ENCODE measurements around the gene CABP1. TPM values are rescaled to one million over a fixed set of nuclear protein-coding genes. Genes with fewer than 3 reads are reported as not detected.
"Not testable (repeated sequence)": the region's sequence is repeated elsewhere in the genome, so short reads cannot be mapped to it uniquely, and the experiment has no call there.

CABP1 gene
- total RNA-seq, 1 experiment from 2014 or later = not detected

GRCh38 chr12:120610560-120610959, 29.9 kb upstream of the CABP1 start:
- Histone ChIP-seq H3K4me1 (replicated peaks; ENCODE audit: insufficient read depth) (no peaks in the 10 kb centered on the region), H3K27ac (no peak overlapping the region), H3K9me3 (ENCODE audit: insufficient read depth, low read depth) (no peaks in the 10 kb centered on the region), H3F3A (ENCODE audit: insufficient read depth, low read depth) (no peaks in the 10 kb centered on the region), H3K27me3 (ENCODE audit: insufficient read depth, low read depth) (no peaks in the 10 kb centered on the region), H3K4me2 (no peak overlapping the region), H3K9me2 (ENCODE audit: insufficient read depth) (no peaks in the 10 kb centered on the region), H4K20me1 (ENCODE audit: insufficient read depth) (no peaks in the 10 kb centered on the region), H3K4me3 (no peak overlapping the region), H3K79me2 (ENCODE audit: low read depth) (no peaks in the 10 kb centered on the region), H3K36me3 (ENCODE audit: low read depth) (no peaks in the 10 kb centered on the region), H2AFZ (no peak overlapping the region)
- BruUV-seq (replicated peaks) = no TSS peak
- CTCF ChIA-PET = no interaction called here
- intact Hi-C loops (cut with micrococcal nuclease; ENCODE audit: unreplicated experiment) = no loop called here
- DNase-seq = no peak
- TF ChIP-seq, protein P1, sequence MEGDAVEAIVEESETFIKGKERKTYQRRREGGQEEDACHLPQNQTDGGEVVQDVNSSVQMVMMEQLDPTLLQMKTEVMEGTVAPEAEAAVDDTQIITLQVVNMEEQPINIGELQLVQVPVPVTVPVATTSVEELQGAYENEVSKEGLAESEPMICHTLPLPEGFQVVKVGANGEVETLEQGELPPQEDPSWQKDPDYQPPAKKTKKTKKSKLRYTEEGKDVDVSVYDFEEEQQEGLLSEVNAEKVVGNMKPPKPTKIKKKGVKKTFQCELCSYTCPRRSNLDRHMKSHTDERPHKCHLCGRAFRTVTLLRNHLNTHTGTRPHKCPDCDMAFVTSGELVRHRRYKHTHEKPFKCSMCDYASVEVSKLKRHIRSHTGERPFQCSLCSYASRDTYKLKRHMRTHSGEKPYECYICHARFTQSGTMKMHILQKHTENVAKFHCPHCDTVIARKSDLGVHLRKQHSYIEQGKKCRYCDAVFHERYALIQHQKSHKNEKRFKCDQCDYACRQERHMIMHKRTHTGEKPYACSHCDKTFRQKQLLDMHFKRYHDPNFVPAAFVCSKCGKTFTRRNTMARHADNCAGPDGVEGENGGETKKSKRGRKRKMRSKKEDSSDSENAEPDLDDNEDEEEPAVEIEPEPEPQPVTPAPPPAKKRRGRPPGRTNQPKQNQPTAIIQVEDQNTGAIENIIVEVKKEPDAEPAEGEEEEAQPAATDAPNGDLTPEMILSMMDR (conservative IDR thresholded peaks at IDR 0.05) = no peak
- no peak for TF ChIP-seq EZH2 (IDR thresholded peaks at IDR 0.05; ENCODE audit: low read depth)
- POLR2A ChIA-PET (ENCODE audit: unreplicated experiment) = no interaction called here

DNA sequence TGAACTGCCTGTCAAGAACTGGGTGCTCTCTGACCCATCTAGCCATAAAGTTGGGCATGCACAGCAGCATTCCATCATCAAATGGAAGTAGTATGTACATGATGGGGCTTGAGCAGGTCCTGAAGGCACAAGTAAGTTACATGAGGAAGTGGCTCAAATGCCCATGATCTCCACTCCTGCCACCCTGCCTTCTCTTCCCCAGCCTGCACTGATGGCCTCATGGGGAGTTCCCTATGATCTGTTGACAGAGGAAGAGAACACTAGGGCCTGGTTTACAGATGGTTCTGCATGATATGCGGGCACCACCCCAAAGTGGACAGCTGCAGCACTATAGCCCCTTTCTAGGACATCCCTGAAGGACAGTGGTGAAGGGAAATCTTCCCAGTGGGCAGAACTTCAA, 28.9 kb upstream of the CABP1 start:
- H3K36me3 ChIP-seq (ENCODE audit: low read depth); H3K9me2 ChIP-seq (ENCODE audit: insufficient read depth); H3K9me3 ChIP-seq (ENCODE audit: insufficient read depth, low read depth); H2AFZ ChIP-seq; H3K27me3 ChIP-seq (ENCODE audit: insufficient read depth, low read depth); H3K27ac ChIP-seq; H3K4me1 ChIP-seq (replicated peaks; ENCODE audit: insufficient read depth); POLR2A ChIA-PET (ENCODE audit: unreplicated experiment); CTCF ChIA-PET; H4K20me1 ChIP-seq (ENCODE audit: insufficient read depth); H3K4me2 ChIP-seq; H3K79me2 ChIP-seq (ENCODE audit: low read depth); BruUV-seq (replicated peaks); H3F3A ChIP-seq (ENCODE audit: insufficient read depth, low read depth); DNase-seq; H3K4me3 ChIP-seq; intact Hi-C loops (cut with micrococcal nuclease; ENCODE audit: unreplicated experiment): not testable (repeated sequence)

DNA sequence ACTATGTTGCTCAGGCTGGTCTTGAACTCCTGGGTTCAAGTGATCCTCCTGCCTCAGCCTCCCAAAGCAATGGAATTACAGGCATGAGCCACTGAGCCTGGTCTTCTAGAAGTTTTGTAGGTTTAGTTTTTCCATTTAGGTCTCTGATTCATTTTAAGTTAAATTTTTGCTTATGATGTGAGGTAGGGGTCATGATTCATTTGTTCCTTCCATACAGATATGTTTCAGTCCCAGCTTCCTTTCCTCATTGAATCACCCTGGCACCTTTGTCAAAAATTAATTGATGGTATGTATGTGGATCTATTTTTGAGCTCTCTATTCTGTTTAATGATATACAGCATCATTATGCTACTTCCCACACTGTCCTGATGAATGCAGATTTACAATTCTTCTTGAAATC, 25.6 kb upstream of the CABP1 start:
- H3K4me3 ChIP-seq = no peak overlapping the region
- no peaks in the 10 kb centered on the region for H3K9me3 ChIP-seq (ENCODE audit: insufficient read depth, low read depth)
- no peak overlapping the region for H3K27ac ChIP-seq
- intact Hi-C loops (cut with micrococcal nuclease; ENCODE audit: unreplicated experiment) = no loop called here
- CTCF ChIA-PET = no interaction called here
- no peaks in the 10 kb centered on the region for H3K9me2 ChIP-seq (ENCODE audit: insufficient read depth)
- TF ChIP-seq, protein P1 (conservative IDR thresholded peaks at IDR 0.05) = no peak
- TF ChIP-seq EZH2 (IDR thresholded peaks at IDR 0.05; ENCODE audit: low read depth) = no peak
- no peak overlapping the region for H3K4me2 ChIP-seq
- no peaks in the 10 kb centered on the region for H3K79me2 ChIP-seq (ENCODE audit: low read depth)
- H2AFZ ChIP-seq = no peak overlapping the region
- H3F3A ChIP-seq (ENCODE audit: insufficient read depth, low read depth) = no peaks in the 10 kb centered on the region
- H3K36me3 ChIP-seq (ENCODE audit: low read depth) = no peaks in the 10 kb centered on the region
- BruUV-seq (replicated peaks) = no TSS peak
- no peaks in the 10 kb centered on the region for H3K27me3 ChIP-seq (ENCODE audit: insufficient read depth, low read depth)
- H3K4me1 ChIP-seq (replicated peaks; ENCODE audit: insufficient read depth) = peaks cover 4% of the 10 kb centered on the region
- POLR2A ChIA-PET (ENCODE audit: unreplicated experiment) = no interaction called here
- DNase-seq = no peak
- H4K20me1 ChIP-seq (ENCODE audit: insufficient read depth) = no peaks in the 10 kb centered on the region

DNA sequence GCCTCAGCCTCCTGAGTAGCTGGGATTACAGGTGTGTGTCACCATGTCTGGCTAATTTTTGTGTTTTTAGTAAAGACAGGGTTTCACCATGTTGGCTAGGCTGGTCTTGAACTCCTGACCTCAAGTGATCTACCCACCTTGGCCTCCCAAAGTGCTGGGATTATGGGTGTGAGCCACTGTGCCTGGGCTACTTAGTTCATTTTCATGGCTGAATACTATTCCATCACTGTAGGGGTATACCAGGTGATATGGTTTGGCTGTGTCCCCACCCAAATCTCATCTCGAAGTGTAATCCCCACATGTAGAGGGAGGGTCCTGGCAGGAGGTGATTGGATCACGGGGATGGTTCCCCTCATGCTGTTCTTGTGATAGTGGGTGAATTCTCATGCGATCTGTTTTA, 23.2 kb upstream of the CABP1 start:
- POLR2A ChIA-PET (ENCODE audit: unreplicated experiment); H3K4me2 ChIP-seq; H3K9me2 ChIP-seq (ENCODE audit: insufficient read depth); H3K27me3 ChIP-seq (ENCODE audit: insufficient read depth, low read depth); H3K4me3 ChIP-seq; H4K20me1 ChIP-seq (ENCODE audit: insufficient read depth); DNase-seq; CTCF ChIA-PET; intact Hi-C loops (cut with micrococcal nuclease; ENCODE audit: unreplicated experiment); BruUV-seq (replicated peaks); H3K79me2 ChIP-seq (ENCODE audit: low read depth); H2AFZ ChIP-seq; H3K36me3 ChIP-seq (ENCODE audit: low read depth); H3K27ac ChIP-seq; H3K9me3 ChIP-seq (ENCODE audit: insufficient read depth, low read depth): not testable (repeated sequence)
- H3K4me1 ChIP-seq (replicated peaks; ENCODE audit: insufficient read depth) = peaks cover 21% of the 10 kb centered on the region
- peaks cover 13% of the 10 kb centered on the region; the same call in 1 of the 2 replicates for H3F3A ChIP-seq (ENCODE audit: insufficient read depth, low read depth)

DNA sequence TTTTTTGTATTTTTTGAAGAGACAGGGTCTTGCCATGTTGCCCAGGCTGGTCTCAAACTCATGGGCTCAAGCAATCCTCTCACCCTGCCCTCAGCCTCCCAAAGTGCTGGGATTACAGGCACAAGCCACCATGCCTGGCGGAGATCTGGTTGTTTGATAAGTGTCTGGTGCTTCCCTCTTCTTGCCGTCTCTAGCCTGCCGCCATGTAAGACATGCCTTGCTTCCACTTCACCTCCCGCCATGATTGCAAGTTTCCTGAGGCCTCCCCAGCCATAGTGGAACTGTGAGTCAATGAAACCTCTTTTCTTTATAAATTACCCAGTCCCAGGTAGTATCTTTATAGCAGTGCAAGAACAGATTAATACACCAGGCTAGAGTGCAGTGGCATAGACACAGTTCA, 22.7 kb upstream of the CABP1 start:
- H3K4me2 ChIP-seq; H3K9me2 ChIP-seq (ENCODE audit: insufficient read depth); POLR2A ChIA-PET (ENCODE audit: unreplicated experiment); H3K36me3 ChIP-seq (ENCODE audit: low read depth); H3K79me2 ChIP-seq (ENCODE audit: low read depth); DNase-seq; H3K27ac ChIP-seq; H4K20me1 ChIP-seq (ENCODE audit: insufficient read depth); H3K4me3 ChIP-seq; H2AFZ ChIP-seq; H3K9me3 ChIP-seq (ENCODE audit: insufficient read depth, low read depth); H3K27me3 ChIP-seq (ENCODE audit: insufficient read depth, low read depth); BruUV-seq (replicated peaks); CTCF ChIA-PET; intact Hi-C loops (cut with micrococcal nuclease; ENCODE audit: unreplicated experiment): not testable (repeated sequence)
- Histone ChIP-seq H3F3A (ENCODE audit: insufficient read depth, low read depth) (peaks cover 13% of the 10 kb centered on the region; the same call in 1 of the 2 replicates), H3K4me1 (replicated peaks; ENCODE audit: insufficient read depth) (peaks cover 21% of the 10 kb centered on the region)
